Measurements from ENCODE around the gene SLC26A8.

DNA sequence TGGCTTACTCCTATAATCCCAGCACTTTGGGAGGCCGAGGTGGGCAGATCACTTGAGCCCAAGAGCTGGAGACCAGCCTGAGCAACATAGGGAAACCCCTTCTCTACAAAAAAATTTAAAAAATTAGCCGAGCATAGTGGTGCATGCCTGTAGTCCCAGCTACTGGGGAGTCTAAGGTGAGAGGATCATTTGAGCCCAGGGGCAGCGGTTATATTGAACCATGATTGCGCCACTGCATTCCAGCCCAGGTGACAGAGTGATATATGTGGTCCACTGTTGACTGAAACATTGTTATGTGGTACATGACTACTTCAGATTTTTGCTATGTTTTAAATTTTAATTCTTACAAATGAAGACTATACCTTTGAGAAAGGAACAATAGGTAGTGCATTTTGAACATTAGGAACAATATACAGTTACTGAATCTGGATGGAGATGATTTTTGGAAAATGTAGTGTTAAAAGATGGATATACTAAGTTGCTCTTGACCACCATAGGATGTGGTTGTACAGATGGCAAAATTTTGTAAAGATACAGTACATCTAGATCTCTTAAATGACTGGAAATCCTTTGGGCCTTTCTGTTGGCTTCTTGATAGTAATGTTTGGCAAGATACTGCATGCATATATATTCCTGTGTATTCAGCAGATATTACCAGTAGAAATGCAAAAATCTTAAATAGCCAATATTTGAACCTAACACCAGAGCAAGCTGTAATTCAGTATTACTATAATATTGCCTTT, 39.0 kb upstream of the SLC26A8 start:
- TF ChIP-seq, protein P1, sequence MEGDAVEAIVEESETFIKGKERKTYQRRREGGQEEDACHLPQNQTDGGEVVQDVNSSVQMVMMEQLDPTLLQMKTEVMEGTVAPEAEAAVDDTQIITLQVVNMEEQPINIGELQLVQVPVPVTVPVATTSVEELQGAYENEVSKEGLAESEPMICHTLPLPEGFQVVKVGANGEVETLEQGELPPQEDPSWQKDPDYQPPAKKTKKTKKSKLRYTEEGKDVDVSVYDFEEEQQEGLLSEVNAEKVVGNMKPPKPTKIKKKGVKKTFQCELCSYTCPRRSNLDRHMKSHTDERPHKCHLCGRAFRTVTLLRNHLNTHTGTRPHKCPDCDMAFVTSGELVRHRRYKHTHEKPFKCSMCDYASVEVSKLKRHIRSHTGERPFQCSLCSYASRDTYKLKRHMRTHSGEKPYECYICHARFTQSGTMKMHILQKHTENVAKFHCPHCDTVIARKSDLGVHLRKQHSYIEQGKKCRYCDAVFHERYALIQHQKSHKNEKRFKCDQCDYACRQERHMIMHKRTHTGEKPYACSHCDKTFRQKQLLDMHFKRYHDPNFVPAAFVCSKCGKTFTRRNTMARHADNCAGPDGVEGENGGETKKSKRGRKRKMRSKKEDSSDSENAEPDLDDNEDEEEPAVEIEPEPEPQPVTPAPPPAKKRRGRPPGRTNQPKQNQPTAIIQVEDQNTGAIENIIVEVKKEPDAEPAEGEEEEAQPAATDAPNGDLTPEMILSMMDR (conservative IDR thresholded peaks at IDR 0.05 in 1 of 2, IDR thresholded peaks at IDR 0.05 in 1 of 2; ENCODE audit: extremely low read depth in 1 of 2, insufficient read depth in 1 of 2, low read depth in 1 of 2, low read length in 2 of 2) = no peak
- no peak for TF ChIP-seq EZH2 (IDR thresholded peaks at IDR 0.05; ENCODE audit: borderline replicate concordance, low read length)
